OCI-LY3 (cell line): ENCODE measurements around the gene BAIAP2L2.

Experiments used
- CTCF ChIP-seq: fragments of 200-600, 300-600 bp; sonication (generic); IDR thresholded peaks from 2 replicates; pipeline ENCODE4 v1.5.1; 2014; ENCODE audit warnings: antibody characterized with exemption, low read length, low read depth
- EZH2phosphoT487 ChIP-seq: fragments of 200-600 bp; shearing (Covaris generic); IDR thresholded peaks from 2 replicates; pipeline ENCODE4 v1.6.1; 2018; ENCODE audit warnings: antibody characterized with exemption, mixed run types, low read depth

DNA sequence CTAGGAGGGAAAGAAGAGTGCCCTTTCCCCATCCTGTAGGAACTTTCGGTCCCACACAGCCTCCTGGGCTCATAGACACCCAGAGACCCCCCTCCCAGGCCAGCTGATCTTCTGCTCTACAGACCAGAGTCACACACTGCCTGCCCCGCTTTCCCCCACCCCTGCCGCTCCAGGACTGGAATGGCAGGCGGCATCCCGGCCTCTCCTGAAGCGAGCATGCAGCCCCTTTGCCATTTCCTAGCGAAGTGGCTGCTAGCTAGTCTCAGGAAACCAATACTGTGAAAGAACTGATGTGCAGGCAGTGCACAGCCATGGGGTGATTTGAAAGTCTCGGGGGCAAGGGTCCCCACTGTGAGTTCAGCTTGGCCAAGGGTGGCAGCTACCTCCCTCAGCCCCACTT lies 44.9 kb downstream of the BAIAP2L2 start:
- TF ChIP-seq CTCF (no peak), EZH2phosphoT487 (no peak)
